ENCODE measurements around the gene SEMA3D.

SEMA3D gene

GRCh38 chr7:85167636-85168035 lies 19.2 kb downstream of the SEMA3D start:
- TF ChIP-seq CTCF (conservative IDR thresholded peaks at IDR 0.05): no peak
- H3K27ac ChIP-seq: no peak overlapping the region

- no peak for TF ChIP-seq CTCF (conservative IDR thresholded peaks at IDR 0.05)
- H3K27ac ChIP-seq: no peak overlapping the region
Measured at GRCh38 chr7:85165263-85165662, 21.6 kb downstream of the SEMA3D start.

GRCh38 chr7:85164376-85164775 lies 22.5 kb downstream of the SEMA3D start:
- TF ChIP-seq CTCF (conservative IDR thresholded peaks at IDR 0.05): no peak
- H3K27ac ChIP-seq: no peak overlapping the region

GRCh38 chr7:85162721-85163120 lies 24.1 kb downstream of the SEMA3D start:
- no peak for TF ChIP-seq CTCF (conservative IDR thresholded peaks at IDR 0.05)

GRCh38 chr7:85160223-85160622 lies 26.6 kb downstream of the SEMA3D start:
- no peak for TF ChIP-seq CTCF (conservative IDR thresholded peaks at IDR 0.05)
- H3K27ac ChIP-seq: no peak overlapping the region

More at GRCh38 chr7:85162721-85163120, 24.1 kb downstream of the SEMA3D start:
- no peak overlapping the region for H3K27ac ChIP-seq

GRCh38 chr7:85159003-85159402 lies 27.9 kb downstream of the SEMA3D start:
- no peak overlapping the region for H3K27ac ChIP-seq
- TF ChIP-seq CTCF (conservative IDR thresholded peaks at IDR 0.05): no peak

GRCh38 chr7:85156661-85157208 lies 30.1 kb downstream of the SEMA3D start:
- H3K27ac ChIP-seq: no peak overlapping the region
- no peak for TF ChIP-seq CTCF (conservative IDR thresholded peaks at IDR 0.05)

Measured in VCaP (cell line).